Measurements from ENCODE around the gene DDX47.
A peak's percentile ranks its signal among the peaks of the same experiment; 100 is the strongest.

DDX47 gene

DNA sequence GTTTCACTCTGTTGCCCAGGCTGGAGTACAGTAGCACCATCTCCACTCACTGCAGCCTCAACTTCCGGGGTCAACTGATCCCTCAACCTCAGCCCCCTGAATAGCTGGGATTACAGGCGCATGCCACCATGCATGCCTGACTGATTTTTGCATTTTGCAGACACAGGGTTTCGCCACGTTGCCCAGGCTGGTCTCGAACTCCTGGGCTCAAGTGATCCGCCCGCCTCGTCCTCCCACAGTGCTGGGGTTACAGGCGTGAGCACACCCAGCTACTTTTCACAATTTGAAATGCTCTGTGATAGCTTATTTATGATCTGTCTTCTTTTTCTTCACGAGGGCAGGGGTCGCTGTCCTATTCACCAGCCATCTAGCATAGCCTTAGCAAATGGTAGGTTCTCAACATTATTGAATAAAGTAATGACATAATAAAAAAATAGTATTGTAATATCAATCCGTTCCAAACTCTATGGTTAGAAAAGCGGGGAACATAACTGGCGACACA, 477 bp upstream of the DDX47 start:
- H3K27me3 ChIP-seq (replicated peaks; ENCODE audit: insufficient read depth, low read length): no peaks in the 10 kb centered on the region

GRCh38 chr12:12817616-12818015, 4.5 kb downstream of the DDX47 start:
- DNase-seq: peak; percentile 72
- peaks cover 84% of the 10 kb centered on the region for H3K79me2 ChIP-seq (ENCODE audit: low read length)
- H3K36me3 ChIP-seq (replicated peaks; ENCODE audit: insufficient read depth, low read length): peaks cover 3% of the 10 kb centered on the region; the same call in 1 of the 2 replicates
- TF ChIP-seq EZH2 (optimal IDR thresholded peaks at IDR 0.05; ENCODE audit: low read depth, low read length): no peak
- TF ChIP-seq, protein P1, sequence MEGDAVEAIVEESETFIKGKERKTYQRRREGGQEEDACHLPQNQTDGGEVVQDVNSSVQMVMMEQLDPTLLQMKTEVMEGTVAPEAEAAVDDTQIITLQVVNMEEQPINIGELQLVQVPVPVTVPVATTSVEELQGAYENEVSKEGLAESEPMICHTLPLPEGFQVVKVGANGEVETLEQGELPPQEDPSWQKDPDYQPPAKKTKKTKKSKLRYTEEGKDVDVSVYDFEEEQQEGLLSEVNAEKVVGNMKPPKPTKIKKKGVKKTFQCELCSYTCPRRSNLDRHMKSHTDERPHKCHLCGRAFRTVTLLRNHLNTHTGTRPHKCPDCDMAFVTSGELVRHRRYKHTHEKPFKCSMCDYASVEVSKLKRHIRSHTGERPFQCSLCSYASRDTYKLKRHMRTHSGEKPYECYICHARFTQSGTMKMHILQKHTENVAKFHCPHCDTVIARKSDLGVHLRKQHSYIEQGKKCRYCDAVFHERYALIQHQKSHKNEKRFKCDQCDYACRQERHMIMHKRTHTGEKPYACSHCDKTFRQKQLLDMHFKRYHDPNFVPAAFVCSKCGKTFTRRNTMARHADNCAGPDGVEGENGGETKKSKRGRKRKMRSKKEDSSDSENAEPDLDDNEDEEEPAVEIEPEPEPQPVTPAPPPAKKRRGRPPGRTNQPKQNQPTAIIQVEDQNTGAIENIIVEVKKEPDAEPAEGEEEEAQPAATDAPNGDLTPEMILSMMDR (IDR thresholded peaks at IDR 0.05; ENCODE audit: low read length): no peak
- no peak for TF ChIP-seq EZH2phosphoT487 (IDR thresholded peaks at IDR 0.05; ENCODE audit: low read length)
- no peaks in the 10 kb centered on the region for H4K20me1 ChIP-seq (ENCODE audit: insufficient read depth, low read length)
- no peak overlapping the region for H3K4me3 ChIP-seq (ENCODE audit: low read length)
- no peak overlapping the region for H3K9ac ChIP-seq (ENCODE audit: low read length)
- no peaks in the 10 kb centered on the region for H3K27me3 ChIP-seq (replicated peaks; ENCODE audit: insufficient read depth, low read length)
- peaks cover 18% of the 10 kb centered on the region for H3F3A ChIP-seq (ENCODE audit: insufficient read depth, low read length)
- H3K9me3 ChIP-seq (replicated peaks; ENCODE audit: insufficient read depth, low read length): no peaks in the 10 kb centered on the region
- peaks cover 61% of the 10 kb centered on the region for H3K4me1 ChIP-seq (ENCODE audit: low read length)
- no peaks in the 10 kb centered on the region for H3K9me2 ChIP-seq (replicated peaks; ENCODE audit: insufficient read depth, low read length)
- H3K27ac ChIP-seq (ENCODE audit: low read length): peak overlapping the region; percentile 60; the same call in 1 of the 2 replicates
- peak overlapping the region; percentile 36; the same call in 1 of the 2 replicates for H3K4me2 ChIP-seq (ENCODE audit: low read depth, low read length)
- no peak overlapping the region for H2AFZ ChIP-seq (ENCODE audit: low read length)

More for the DNA sequence above, 477 bp upstream of the DDX47 start:
- DNase-seq: no peak
- Histone ChIP-seq H3K4me1 (ENCODE audit: low read length) (peaks cover 45% of the 10 kb centered on the region), H3K36me3 (replicated peaks; ENCODE audit: insufficient read depth, low read length) (no peaks in the 10 kb centered on the region; the same call in 1 of the 2 replicates), H4K20me1 (ENCODE audit: insufficient read depth, low read length) (no peaks in the 10 kb centered on the region), H3K4me3 (ENCODE audit: low read length) (peak overlapping the region; percentile 100; the same call in 1 of the 2 replicates), H3K4me2 (ENCODE audit: low read depth, low read length) (peak overlapping the region; percentile 27; the same call in 1 of the 2 replicates), H2AFZ (ENCODE audit: low read length) (peak overlapping the region; percentile 76), H3K9me2 (replicated peaks; ENCODE audit: insufficient read depth, low read length) (no peaks in the 10 kb centered on the region), H3F3A (ENCODE audit: insufficient read depth, low read length) (peaks cover 17% of the 10 kb centered on the region), H3K27ac (ENCODE audit: low read length) (no peak overlapping the region), H3K79me2 (ENCODE audit: low read length) (peaks cover 46% of the 10 kb centered on the region), H3K9ac (ENCODE audit: low read length) (no peak overlapping the region), H3K9me3 (replicated peaks; ENCODE audit: insufficient read depth, low read length) (no peaks in the 10 kb centered on the region)
- no peak for TF ChIP-seq EZH2phosphoT487 (IDR thresholded peaks at IDR 0.05; ENCODE audit: low read length)
- TF ChIP-seq EZH2 (optimal IDR thresholded peaks at IDR 0.05; ENCODE audit: low read depth, low read length): no peak

DNA sequence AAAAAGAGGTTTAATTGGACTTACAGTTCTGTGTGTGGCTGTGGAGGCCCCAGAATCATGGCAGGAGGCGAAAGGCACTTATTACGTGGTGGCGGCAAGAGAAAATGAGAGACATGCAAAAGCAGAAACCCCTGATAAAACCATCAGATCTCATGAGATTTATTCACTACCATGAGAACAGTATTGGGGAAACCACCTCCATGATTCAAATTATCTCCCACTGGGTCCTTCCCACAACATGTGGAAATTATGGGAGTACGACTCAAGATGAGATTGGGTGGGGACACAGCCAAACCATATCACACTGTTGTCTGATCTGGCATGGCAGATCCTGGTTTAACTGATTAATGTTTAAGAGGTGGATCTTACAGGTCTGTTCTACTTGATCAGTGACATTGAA, 5.6 kb downstream of the DDX47 start:
- Histone ChIP-seq H3K27ac (ENCODE audit: low read length) (no peak overlapping the region), H3K79me2 (ENCODE audit: low read length) (peaks cover 85% of the 10 kb centered on the region), H3K9me2 (replicated peaks; ENCODE audit: insufficient read depth, low read length) (no peaks in the 10 kb centered on the region), H2AFZ (ENCODE audit: low read length) (no peak overlapping the region), H3F3A (ENCODE audit: insufficient read depth, low read length) (peaks cover 18% of the 10 kb centered on the region), H3K9me3 (replicated peaks; ENCODE audit: insufficient read depth, low read length) (no peaks in the 10 kb centered on the region), H3K4me2 (ENCODE audit: low read depth, low read length) (no peak overlapping the region), H3K4me1 (ENCODE audit: low read length) (peaks cover 61% of the 10 kb centered on the region), H4K20me1 (ENCODE audit: insufficient read depth, low read length) (no peaks in the 10 kb centered on the region), H3K27me3 (replicated peaks; ENCODE audit: insufficient read depth, low read length) (no peaks in the 10 kb centered on the region), H3K9ac (ENCODE audit: low read length) (no peak overlapping the region), H3K4me3 (ENCODE audit: low read length) (no peak overlapping the region), H3K36me3 (replicated peaks; ENCODE audit: insufficient read depth, low read length) (peaks cover 9% of the 10 kb centered on the region)
- no peak for DNase-seq
- TF ChIP-seq EZH2phosphoT487 (IDR thresholded peaks at IDR 0.05; ENCODE audit: low read length) (no peak), EZH2 (optimal IDR thresholded peaks at IDR 0.05; ENCODE audit: low read depth, low read length) (no peak)
- TF ChIP-seq, protein P1 (IDR thresholded peaks at IDR 0.05; ENCODE audit: low read length): no peak

GRCh38 chr12:12819221-12819620, 6.1 kb downstream of the DDX47 start:
- H3K36me3 ChIP-seq (replicated peaks; ENCODE audit: insufficient read depth, low read length): peaks cover 9% of the 10 kb centered on the region

More at GRCh38 chr12:12819221-12819620, 6.1 kb downstream of the DDX47 start:
- H2AFZ ChIP-seq (ENCODE audit: low read length): no peak overlapping the region
- TF ChIP-seq, protein P1 (IDR thresholded peaks at IDR 0.05; ENCODE audit: low read length): no peak
- H4K20me1 ChIP-seq (ENCODE audit: insufficient read depth, low read length): no peaks in the 10 kb centered on the region
- H3K27ac ChIP-seq (ENCODE audit: low read length): no peak overlapping the region
- H3F3A ChIP-seq (ENCODE audit: insufficient read depth, low read length): peaks cover 18% of the 10 kb centered on the region
- H3K9ac ChIP-seq (ENCODE audit: low read length): no peak overlapping the region
- no peak overlapping the region for H3K4me2 ChIP-seq (ENCODE audit: low read depth, low read length)
- H3K9me3 ChIP-seq (replicated peaks; ENCODE audit: insufficient read depth, low read length): no peaks in the 10 kb centered on the region
- no peaks in the 10 kb centered on the region for H3K9me2 ChIP-seq (replicated peaks; ENCODE audit: insufficient read depth, low read length)
- peaks cover 80% of the 10 kb centered on the region for H3K79me2 ChIP-seq (ENCODE audit: low read length)
- peaks cover 56% of the 10 kb centered on the region for H3K4me1 ChIP-seq (ENCODE audit: low read length)
- no peaks in the 10 kb centered on the region for H3K27me3 ChIP-seq (replicated peaks; ENCODE audit: insufficient read depth, low read length)
- H3K4me3 ChIP-seq (ENCODE audit: low read length): no peak overlapping the region
- DNase-seq: no peak

All from MM.1S (cell line).